Measurements from ENCODE around the gene CTTNBP2NL. TPM values are rescaled to one million over a fixed set of nuclear protein-coding genes. Genes with fewer than 3 reads are reported as not detected.
"Not testable (repeated sequence)": the region's sequence is repeated elsewhere in the genome, so short reads cannot be mapped to it uniquely, and the experiment has no call there.

Gene CTTNBP2NL
- total RNA-seq, 1 donor from 2014 or later, result 44.0 TPM

GRCh38 chr1:112406771-112407170, 10.8 kb downstream of the CTTNBP2NL start:
- Histone ChIP-seq H3K36me3 (ENCODE audit: control insufficient read depth, insufficient read depth, low read length) (no peaks in the 10 kb centered on the region), H3K27me3 (ENCODE audit: control insufficient read depth, insufficient read depth, low read length) (no peaks in the 10 kb centered on the region), H3K4me3 (ENCODE audit: low read depth, low read length) (no peak overlapping the region)
- DNase-seq (ENCODE audit: low read depth), result no peak
- TF ChIP-seq CTCF (IDR thresholded peaks at IDR 0.05; ENCODE audit: insufficient read depth, low read length, poor library complexity, severe bottlenecking), result no peak

- Histone ChIP-seq H3K36me3 (ENCODE audit: control insufficient read depth, insufficient read depth, low read length) (no peaks in the 10 kb centered on the region), H3K4me3 (ENCODE audit: low read depth, low read length) (no peak overlapping the region), H3K27me3 (ENCODE audit: control insufficient read depth, insufficient read depth, low read length) (no peaks in the 10 kb centered on the region)
- no peak for TF ChIP-seq CTCF (IDR thresholded peaks at IDR 0.05; ENCODE audit: insufficient read depth, low read length, poor library complexity, severe bottlenecking)
- no peak for DNase-seq (ENCODE audit: low read depth)
Observed at GRCh38 chr1:112409414-112409813, 13.4 kb downstream of the CTTNBP2NL start.

- Histone ChIP-seq H3K27me3 (ENCODE audit: control insufficient read depth, insufficient read depth, low read length) (no peaks in the 10 kb centered on the region), H3K4me3 (ENCODE audit: low read depth, low read length) (no peak overlapping the region), H3K36me3 (ENCODE audit: control insufficient read depth, insufficient read depth, low read length) (no peaks in the 10 kb centered on the region)
- no peak for TF ChIP-seq CTCF (IDR thresholded peaks at IDR 0.05; ENCODE audit: insufficient read depth, low read length, poor library complexity, severe bottlenecking)
- no peak for DNase-seq (ENCODE audit: low read depth)
Observed at GRCh38 chr1:112410673-112411072, 14.7 kb downstream of the CTTNBP2NL start.

GRCh38 chr1:112417271-112417670, 21.3 kb downstream of the CTTNBP2NL start:
- TF ChIP-seq CTCF (IDR thresholded peaks at IDR 0.05; ENCODE audit: insufficient read depth, low read length, poor library complexity, severe bottlenecking), result no peak
- no peaks in the 10 kb centered on the region for H3K36me3 ChIP-seq (ENCODE audit: control insufficient read depth, insufficient read depth, low read length)

GRCh38 chr1:112418099-112418892, 22.3 kb downstream of the CTTNBP2NL start:
- no peak overlapping the region for H3K4me3 ChIP-seq (ENCODE audit: low read depth, low read length)
- TF ChIP-seq CTCF (IDR thresholded peaks at IDR 0.05; ENCODE audit: insufficient read depth, low read length, poor library complexity, severe bottlenecking), result no peak
- H3K27me3 ChIP-seq (ENCODE audit: control insufficient read depth, insufficient read depth, low read length), result no peaks in the 10 kb centered on the region
- H3K36me3 ChIP-seq (ENCODE audit: control insufficient read depth, insufficient read depth, low read length), result no peaks in the 10 kb centered on the region
- DNase-seq (ENCODE audit: low read depth), result no peak

More at GRCh38 chr1:112417271-112417670, 21.3 kb downstream of the CTTNBP2NL start:
- no peak overlapping the region for H3K4me3 ChIP-seq (ENCODE audit: low read depth, low read length)
- DNase-seq (ENCODE audit: low read depth), result no peak
- no peaks in the 10 kb centered on the region for H3K27me3 ChIP-seq (ENCODE audit: control insufficient read depth, insufficient read depth, low read length)

- no peaks in the 10 kb centered on the region for H3K36me3 ChIP-seq (ENCODE audit: control insufficient read depth, insufficient read depth, low read length)
- H3K4me3 ChIP-seq (ENCODE audit: low read depth, low read length), result no peak overlapping the region
- no peak for TF ChIP-seq CTCF (IDR thresholded peaks at IDR 0.05; ENCODE audit: insufficient read depth, low read length, poor library complexity, severe bottlenecking)
- no peaks in the 10 kb centered on the region for H3K27me3 ChIP-seq (ENCODE audit: control insufficient read depth, insufficient read depth, low read length)
- DNase-seq (ENCODE audit: low read depth), result no peak
Observed at GRCh38 chr1:112423207-112423606, 27.2 kb downstream of the CTTNBP2NL start.

GRCh38 chr1:112423666-112424065, 27.7 kb downstream of the CTTNBP2NL start:
- not testable (repeated sequence) for DNase-seq (ENCODE audit: low read depth); H3K27me3 ChIP-seq (ENCODE audit: control insufficient read depth, insufficient read depth, low read length); H3K36me3 ChIP-seq (ENCODE audit: control insufficient read depth, insufficient read depth, low read length); H3K4me3 ChIP-seq (ENCODE audit: low read depth, low read length)
